HG03439 (cell line): ENCODE results near the gene LETM1.

Source experiments
- ATAC-seq: cut with Tn5 transposase; IDR thresholded peaks from one replicate; pipeline ENCODE4 v1.9.1; 2021; ENCODE audit warnings: mild to moderate bottlenecking, moderate library complexity; ENCODE audit not compliant: unreplicated experiment

The LETM1 gene

GRCh38 chr4:1808851-1809753, 46.9 kb downstream of the LETM1 start:
- no peak for ATAC-seq

GRCh38 chr4:1808396-1808795, 47.6 kb downstream of the LETM1 start:
- no peak for ATAC-seq

GRCh38 chr4:1807332-1807777, 48.6 kb downstream of the LETM1 start:
- ATAC-seq: no peak

- no peak for ATAC-seq
Measured at GRCh38 chr4:1806596-1807331, 49.2 kb downstream of the LETM1 start.

- ATAC-seq: no peak
Measured at GRCh38 chr4:1806223-1806564, 49.8 kb downstream of the LETM1 start.

- no peak for ATAC-seq
Measured at GRCh38 chr4:1805493-1806222, 50.3 kb downstream of the LETM1 start.

- no peak for ATAC-seq
Measured at GRCh38 chr4:1804638-1805492, 51.1 kb downstream of the LETM1 start.

- ATAC-seq: no peak
Measured at GRCh38 chr4:1803523-1804423, 52.2 kb downstream of the LETM1 start.

- ATAC-seq: no peak
Measured at GRCh38 chr4:1802720-1803522, 53.0 kb downstream of the LETM1 start.

GRCh38 chr4:1802151-1802715, 53.7 kb downstream of the LETM1 start:
- ATAC-seq: no peak

GRCh38 chr4:1801286-1801958, 54.5 kb downstream of the LETM1 start:
- no peak for ATAC-seq

- no peak for ATAC-seq
Measured at GRCh38 chr4:1800805-1801204, 55.2 kb downstream of the LETM1 start.

GRCh38 chr4:1799387-1800375, 56.3 kb downstream of the LETM1 start:
- no peak for ATAC-seq

- no peak for ATAC-seq
Measured at GRCh38 chr4:1798580-1799386, 57.2 kb downstream of the LETM1 start.

GRCh38 chr4:1797861-1798579, 57.9 kb downstream of the LETM1 start:
- ATAC-seq: no peak
